HT-29 (cell line): ENCODE measurements around the gene PRTFDC1. TPM values are rescaled to one million over a fixed set of nuclear protein-coding genes. Genes with fewer than 3 reads are reported as not detected.

Source experiments
- DNase-seq: peaks from one replicate; pipeline ENCODE4 v3.0.0-alpha.2; 2015; ENCODE audit warnings: low spot score
- total RNA-seq: library from RNA; depleted of rRNA; stranded (reverse); fragments of >200 nt; shearing (Covaris generic); gene quantifications from 2 replicates; pipeline ENCODE4 v1.2.3, GENCODE V29; 2014

The PRTFDC1 gene
- total RNA-seq, 1 experiment from 2014 or later: 11.4 TPM

- no peak for DNase-seq
These were observed 70.2 kb downstream of the PRTFDC1 start for GRCh38 chr10:24882047-24882698.

- DNase-seq: no peak
These were observed 72.5 kb downstream of the PRTFDC1 start for GRCh38 chr10:24879861-24880260.

- DNase-seq: no peak
These were observed 78.3 kb downstream of the PRTFDC1 start for GRCh38 chr10:24874133-24874532.

DNA sequence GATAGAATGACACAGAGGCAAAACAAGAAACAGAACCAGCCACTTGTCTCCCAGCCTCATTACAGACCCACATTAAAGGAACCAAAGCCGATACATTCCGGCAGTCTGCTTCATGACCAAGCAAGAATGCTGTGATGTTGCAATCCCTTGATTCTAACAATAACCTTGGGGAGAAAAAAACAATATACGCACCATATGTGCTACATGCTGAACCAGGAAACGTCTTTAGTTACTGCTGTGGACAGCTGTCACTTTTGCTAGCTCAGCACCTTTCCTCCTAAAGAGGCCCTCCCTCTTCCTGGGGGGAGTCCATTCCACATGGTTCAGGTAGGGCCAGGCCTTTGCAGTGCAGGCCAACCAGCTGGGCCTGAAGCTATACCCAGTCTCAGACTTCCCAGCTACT, 79.1 kb downstream of the PRTFDC1 start:
- DNase-seq: peak; percentile 71

GRCh38 chr10:24872790-24873182, 79.6 kb downstream of the PRTFDC1 start:
- DNase-seq: no peak

GRCh38 chr10:24872049-24872789, 80.2 kb downstream of the PRTFDC1 start:
- no peak for DNase-seq

- DNase-seq: no peak
These were observed 81.1 kb downstream of the PRTFDC1 start for GRCh38 chr10:24871011-24871935.

DNA sequence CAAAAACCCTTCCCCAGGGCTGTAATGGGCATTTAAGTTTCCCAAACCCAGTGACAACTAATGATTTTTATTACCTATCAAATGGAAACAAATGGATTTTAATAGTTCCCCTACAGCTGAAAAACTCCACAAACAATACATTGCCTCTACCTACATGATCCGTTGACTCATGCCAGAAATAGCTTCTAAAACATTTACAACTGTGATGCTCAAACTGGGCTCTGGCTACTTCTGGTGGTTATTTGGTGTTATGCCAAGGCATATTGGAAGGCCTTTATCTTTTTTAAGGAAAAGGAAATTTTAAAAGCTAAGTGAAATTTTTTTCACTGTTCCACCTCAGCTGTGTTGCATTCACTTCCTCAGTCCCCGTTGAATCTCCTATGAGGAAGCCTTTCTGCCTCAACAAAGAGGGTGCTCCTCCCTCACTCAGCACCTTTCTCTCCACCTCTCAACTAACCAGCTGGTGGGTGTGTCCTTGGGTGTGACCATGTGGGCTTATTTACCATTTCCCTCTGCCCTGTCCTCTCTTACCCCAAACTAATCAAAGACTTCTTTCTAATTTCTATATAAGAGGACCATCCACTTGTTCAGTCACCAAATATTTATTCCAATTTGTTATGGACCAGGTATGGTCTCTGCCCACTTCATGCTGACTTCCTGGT, 82.9 kb downstream of the PRTFDC1 start:
- DNase-seq: no peak

DNA sequence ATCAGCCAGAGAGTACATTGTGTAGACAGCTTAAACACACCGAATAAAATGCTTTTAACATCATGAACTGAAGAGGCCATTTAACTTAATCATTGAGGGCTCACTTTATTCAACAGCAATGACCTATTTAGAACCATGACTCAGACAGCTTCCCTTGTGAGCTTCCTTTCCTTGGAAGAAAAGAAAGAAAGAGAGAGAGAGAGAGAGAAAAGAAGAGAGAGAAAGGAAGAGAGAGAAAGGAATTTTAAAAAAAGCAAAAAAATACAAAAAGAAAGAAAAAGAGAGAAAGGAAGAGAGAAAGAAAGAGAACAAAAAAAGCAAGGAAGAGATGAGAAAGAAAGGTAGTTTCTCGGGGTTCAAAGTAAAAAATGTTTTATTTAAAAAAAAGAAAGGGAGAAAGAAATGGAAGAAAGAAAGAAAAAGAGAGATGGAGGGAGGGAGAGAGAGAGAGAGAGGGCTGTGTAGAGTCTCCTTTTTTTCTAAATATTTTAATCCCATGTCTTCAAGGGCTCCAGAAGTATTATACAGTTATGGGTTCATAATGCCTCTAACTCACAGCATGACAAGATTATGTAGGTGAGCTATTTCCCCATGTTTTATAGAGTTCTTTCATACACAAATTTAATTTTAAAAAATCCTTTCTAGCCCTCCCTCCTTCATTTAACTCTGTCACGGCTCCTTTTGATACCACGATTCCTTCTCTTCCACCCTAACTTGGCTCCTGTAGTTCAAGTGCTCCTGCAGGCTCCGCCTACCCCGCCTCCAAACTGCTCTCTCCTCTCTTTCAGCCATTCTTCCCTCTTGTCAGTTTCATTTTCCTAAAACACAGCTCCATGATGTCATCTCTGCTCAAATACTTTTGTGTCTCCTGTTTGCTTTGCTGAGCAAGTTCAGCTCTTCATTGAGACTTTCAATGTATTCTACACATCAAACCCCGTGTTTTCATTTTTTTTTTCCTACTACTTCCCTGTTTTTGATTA, 85.5 kb downstream of the PRTFDC1 start:
- no peak for DNase-seq

- DNase-seq: no peak
These were observed 86.6 kb downstream of the PRTFDC1 start for GRCh38 chr10:24865783-24866182.

DNA sequence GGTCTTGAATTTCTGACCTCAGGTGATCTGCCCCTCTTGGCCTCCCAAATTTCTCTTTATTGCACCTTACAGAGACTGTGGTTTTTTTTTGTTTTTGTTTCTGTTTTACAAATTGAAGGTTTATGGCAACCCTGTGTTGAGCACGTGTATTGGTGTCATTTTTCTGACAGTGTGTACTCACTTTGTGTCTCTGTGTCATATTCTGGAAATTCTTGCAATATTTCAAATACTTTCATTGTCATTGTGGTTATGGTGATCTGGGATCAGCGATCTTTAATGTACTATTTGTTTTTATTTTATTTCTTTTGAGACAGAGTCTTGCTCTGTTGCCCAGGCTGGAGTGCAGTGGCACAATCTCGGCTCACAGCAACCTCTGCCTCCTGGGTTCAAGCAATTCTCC, 89.8 kb downstream of the PRTFDC1 start:
- no peak for DNase-seq

DNA sequence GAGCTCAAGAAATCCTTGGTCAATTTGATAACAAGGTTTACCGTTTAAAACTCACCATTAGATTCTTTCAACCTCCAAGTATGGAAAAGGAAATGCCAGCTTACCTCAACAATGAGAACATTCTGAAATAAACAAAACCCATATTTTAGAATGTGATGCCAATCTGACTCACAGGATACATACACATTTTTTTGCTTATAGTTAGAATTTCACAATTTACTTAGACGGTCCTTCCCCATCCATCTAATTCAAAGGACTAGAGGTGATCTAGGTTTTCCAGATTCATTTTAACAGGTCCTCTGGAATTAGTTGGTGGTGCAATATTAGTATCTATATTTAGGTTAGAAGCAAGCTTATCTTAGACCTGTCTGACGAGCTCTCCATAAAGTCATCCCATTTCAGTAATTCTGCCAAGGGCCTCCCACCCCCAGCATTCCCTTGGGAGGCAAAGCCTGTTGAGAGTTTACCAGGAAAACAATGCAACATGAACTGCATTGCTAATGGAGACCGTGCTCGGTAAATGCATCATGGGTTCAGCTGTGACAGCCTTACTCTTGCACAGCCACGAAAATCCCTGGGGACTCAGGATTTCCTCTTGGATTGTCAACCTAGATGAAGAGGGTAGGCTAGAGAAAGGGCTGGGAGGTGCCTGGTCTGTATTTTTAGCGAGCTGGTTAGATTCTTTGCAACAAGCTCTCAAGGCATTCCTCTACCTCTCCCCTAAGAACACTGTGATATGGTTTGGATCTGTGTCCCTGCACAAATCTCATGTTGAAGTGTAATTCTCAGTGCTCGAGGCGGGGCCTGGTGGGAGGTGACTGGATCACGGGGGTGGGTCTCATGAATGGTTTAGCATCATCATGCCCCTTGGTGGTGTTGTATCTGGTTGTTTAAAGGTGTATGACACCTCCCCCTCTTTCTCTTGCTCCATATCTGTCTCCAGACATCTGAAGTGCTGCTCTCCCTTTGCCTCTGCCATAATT, 93.8 kb downstream of the PRTFDC1 start:
- no peak for DNase-seq

DNA sequence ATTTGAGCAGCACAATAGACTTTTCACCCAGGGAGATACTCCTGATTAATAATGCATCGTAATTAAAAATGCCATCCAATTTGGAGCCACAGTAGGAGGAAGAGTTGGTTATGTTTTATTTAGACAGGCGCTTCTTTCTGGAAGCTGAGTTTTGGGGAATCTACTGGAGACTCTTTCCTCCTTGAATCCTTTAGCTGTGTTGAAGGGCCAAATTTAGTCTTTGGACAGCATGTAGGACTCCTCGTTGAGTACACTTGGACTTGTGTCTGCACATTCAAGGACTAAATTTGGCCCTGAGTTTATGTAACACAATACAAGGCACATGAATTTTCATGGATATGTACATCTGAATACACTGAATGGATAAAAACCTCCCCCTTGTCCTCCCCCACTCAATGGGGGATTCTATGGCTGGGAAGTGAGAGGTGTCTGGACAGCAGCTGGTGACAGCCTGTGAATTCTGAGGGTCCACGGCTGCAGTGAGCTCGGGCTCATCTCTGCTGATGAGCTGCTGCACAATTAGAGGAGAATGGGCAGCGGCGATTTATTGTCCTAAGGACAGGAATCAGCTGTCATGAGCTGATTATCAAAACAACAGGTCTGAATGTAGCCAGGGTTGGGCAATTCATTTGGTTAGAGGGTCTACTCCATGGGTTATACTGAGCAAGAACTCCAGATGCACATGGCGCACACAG, 95.2 kb downstream of the PRTFDC1 start:
- DNase-seq: no peak

DNA sequence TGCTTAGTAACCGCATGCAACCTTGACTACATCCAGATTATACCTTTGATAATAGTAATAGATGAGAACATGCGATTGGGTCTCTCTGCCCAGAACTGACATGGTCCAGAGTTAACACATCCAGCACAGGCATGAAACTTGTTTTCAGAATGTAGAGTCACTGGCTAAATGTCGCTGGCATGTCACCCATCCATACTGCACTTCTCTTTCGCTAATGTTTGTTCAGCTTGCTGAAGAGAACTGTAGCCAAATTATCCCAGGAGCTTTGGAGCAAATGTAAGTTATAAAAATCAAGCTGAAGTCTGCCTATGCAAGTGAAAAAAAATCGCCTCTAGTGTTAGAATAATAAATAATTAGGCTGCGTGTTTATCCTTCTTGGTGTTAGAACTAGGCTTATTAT, 98.2 kb downstream of the PRTFDC1 start:
- no peak for DNase-seq

- no peak for DNase-seq
These were observed 98.7 kb downstream of the PRTFDC1 start for GRCh38 chr10:24853661-24854060.

DNA sequence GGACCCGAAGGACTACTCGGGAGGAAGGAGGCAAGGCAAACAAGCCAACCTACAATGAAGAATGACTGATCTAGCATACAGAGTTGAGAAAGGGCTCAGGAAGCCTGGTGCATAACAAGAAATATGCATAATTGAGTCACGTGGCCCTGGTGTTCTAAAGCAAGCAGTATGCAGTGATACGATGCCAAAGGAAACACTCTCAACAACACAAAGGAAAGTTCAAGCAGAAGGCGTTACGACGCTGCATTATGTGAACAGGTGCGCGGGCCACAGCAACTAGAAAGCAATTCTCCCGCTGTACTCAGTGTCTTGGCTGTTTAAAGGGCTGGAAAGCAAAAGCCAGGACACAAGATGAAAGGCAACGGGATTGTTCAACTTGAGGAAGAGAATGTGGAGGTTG, 100.8 kb downstream of the PRTFDC1 start:
- no peak for DNase-seq

GRCh38 chr10:24850727-24851296, 101.6 kb downstream of the PRTFDC1 start:
- DNase-seq: no peak
